ENCODE measurements around the gene FBXW12. TPM values are rescaled to one million over a fixed set of nuclear protein-coding genes. Genes with fewer than 3 reads are reported as not detected.

The FBXW12 gene
- total and polyA plus RNA-seq, 2 donors (not counting 1 experiment from before 2014, with no cell fraction given), result not detected

DNA sequence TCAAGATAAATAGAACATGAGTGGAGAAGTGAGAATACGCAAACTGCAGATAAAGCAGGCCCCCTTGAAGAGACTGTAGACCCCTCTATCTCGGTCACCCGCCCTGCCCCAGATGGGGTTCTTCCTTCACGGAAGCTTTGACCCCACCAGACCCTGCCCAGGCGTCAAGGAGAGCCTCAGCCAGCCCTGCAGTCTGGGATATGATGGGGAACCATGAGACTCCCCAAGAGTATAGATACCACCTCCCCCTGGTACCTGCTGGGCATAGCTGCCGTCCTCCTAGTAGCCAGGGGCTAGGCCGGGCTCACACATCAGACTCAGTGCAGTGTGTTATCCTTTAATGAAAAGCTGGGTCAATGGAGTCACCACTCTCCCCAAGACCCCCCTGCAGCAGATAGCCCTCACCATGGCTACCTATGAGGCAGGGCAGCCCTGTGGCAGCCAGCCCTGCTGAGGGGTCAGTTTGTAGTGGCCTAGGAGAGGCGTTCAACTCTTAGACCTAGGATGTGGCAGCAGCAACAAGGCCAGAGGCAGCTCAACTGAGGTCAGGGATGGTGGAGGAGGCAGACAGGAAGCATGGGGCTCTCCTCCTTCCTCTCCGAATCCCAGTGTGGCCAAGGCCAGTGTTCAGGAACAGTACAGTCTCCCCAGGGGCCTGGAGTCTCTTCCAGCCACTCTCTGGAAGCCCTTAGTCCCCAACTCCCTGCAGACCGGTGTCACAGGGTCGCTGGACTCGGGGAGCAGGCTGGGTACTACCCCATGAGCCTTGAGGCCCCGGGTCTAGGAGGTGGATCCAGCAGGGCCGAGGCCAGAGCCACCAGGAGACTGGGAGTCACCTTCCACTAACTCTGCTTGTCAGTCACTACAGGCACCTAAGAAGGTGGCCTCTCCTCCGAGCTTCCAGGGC lies 31.8 kb downstream of the FBXW12 start:
- POLR2A ChIA-PET, result no interaction called here
- H3K9ac ChIP-seq (ENCODE audit: low read length), result no peak overlapping the region
- H3K4me2 ChIP-seq (replicated peaks; ENCODE audit: low read depth, low read length, poor library complexity, severe bottlenecking), result no peak overlapping the region
- H3K4me3 Mint-ChIP-seq, result no peak overlapping the region
- CTCF ChIA-PET, result interaction anchor here (0.6 to 8.0 kb wide), 4 partner anchors 31 to 1075 kb away, joined by 3 to 330 read pairs (median 97); partner anchors contain the start of genes CCDC51, PFKFB4, PLXNB1 and TMA7
- 92% methylated on average over 14 of the region's 15 CpGs for WGBS (ENCODE audit: insufficient coverage)
- peaks cover 3% of the 10 kb centered on the region for H3K27me3 Mint-ChIP-seq
- H3K27ac Mint-ChIP-seq, result no peak overlapping the region
- DNase-seq (peak; percentile 1), ATAC-seq (ENCODE audit: low read depth) (no peak)
- H3K4me1 Mint-ChIP-seq, result no peaks in the 10 kb centered on the region
- no peak overlapping the region for H2AFZ ChIP-seq (ENCODE audit: insufficient read depth, low read depth, low read length, poor library complexity, severe bottlenecking)
- H3K27me3 ChIP-seq (replicated peaks in 1 of 4; ENCODE audit: control extremely low read depth in 1 of 4, control insufficient read depth in 3 of 4, insufficient read depth in 4 of 4, low read length in 3 of 4), result no peaks in the 10 kb centered on the region
- intact Hi-C loops (cut with micrococcal nuclease), result no loop called here
- no peaks in the 10 kb centered on the region for H3K4me1 ChIP-seq (ENCODE audit: control insufficient read depth in 2 of 2, insufficient read depth in 2 of 2, low read length in 2 of 2)
- H3K9me3 Mint-ChIP-seq (ENCODE audit: insufficient read depth), result no peaks in the 10 kb centered on the region
- H3K4me3 ChIP-seq (ENCODE audit: control extremely low read depth in 1 of 5, extremely low read depth in 1 of 5, insufficient read depth in 1 of 5, low read depth in 2 of 5, low read length in 4 of 5), result no peak overlapping the region
- H3K27ac ChIP-seq (ENCODE audit: low read length in 2 of 2), result no peak overlapping the region
- no peaks in the 10 kb centered on the region for H3K36me3 ChIP-seq (replicated peaks in 1 of 2; ENCODE audit: control extremely low read depth in 1 of 2, control insufficient read depth in 1 of 2, extremely low read depth in 1 of 2, insufficient read depth in 2 of 2, low read length in 1 of 2)
- no peaks in the 10 kb centered on the region for H4K20me1 ChIP-seq (ENCODE audit: control insufficient read depth, insufficient read depth, low read length, poor library complexity, severe bottlenecking)
- no peak for TF ChIP-seq EZH2 (IDR thresholded peaks at IDR 0.05; ENCODE audit: borderline replicate concordance, insufficient read depth, low read depth, low read length, poor library complexity, severe bottlenecking)
- TF ChIP-seq, protein P1, sequence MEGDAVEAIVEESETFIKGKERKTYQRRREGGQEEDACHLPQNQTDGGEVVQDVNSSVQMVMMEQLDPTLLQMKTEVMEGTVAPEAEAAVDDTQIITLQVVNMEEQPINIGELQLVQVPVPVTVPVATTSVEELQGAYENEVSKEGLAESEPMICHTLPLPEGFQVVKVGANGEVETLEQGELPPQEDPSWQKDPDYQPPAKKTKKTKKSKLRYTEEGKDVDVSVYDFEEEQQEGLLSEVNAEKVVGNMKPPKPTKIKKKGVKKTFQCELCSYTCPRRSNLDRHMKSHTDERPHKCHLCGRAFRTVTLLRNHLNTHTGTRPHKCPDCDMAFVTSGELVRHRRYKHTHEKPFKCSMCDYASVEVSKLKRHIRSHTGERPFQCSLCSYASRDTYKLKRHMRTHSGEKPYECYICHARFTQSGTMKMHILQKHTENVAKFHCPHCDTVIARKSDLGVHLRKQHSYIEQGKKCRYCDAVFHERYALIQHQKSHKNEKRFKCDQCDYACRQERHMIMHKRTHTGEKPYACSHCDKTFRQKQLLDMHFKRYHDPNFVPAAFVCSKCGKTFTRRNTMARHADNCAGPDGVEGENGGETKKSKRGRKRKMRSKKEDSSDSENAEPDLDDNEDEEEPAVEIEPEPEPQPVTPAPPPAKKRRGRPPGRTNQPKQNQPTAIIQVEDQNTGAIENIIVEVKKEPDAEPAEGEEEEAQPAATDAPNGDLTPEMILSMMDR (IDR thresholded peaks at IDR 0.05), result no peak
- H3K9me3 ChIP-seq (ENCODE audit: control extremely low read depth in 1 of 3, control insufficient read depth in 2 of 3, insufficient read depth in 1 of 3, low read length in 2 of 3), result no peaks in the 10 kb centered on the region
- H3K79me2 ChIP-seq (ENCODE audit: control insufficient read depth, insufficient read depth, low read length), result no peaks in the 10 kb centered on the region

Data from B cell (primary cell).